Measurements from ENCODE around the gene NFYA.

The NFYA gene

DNA sequence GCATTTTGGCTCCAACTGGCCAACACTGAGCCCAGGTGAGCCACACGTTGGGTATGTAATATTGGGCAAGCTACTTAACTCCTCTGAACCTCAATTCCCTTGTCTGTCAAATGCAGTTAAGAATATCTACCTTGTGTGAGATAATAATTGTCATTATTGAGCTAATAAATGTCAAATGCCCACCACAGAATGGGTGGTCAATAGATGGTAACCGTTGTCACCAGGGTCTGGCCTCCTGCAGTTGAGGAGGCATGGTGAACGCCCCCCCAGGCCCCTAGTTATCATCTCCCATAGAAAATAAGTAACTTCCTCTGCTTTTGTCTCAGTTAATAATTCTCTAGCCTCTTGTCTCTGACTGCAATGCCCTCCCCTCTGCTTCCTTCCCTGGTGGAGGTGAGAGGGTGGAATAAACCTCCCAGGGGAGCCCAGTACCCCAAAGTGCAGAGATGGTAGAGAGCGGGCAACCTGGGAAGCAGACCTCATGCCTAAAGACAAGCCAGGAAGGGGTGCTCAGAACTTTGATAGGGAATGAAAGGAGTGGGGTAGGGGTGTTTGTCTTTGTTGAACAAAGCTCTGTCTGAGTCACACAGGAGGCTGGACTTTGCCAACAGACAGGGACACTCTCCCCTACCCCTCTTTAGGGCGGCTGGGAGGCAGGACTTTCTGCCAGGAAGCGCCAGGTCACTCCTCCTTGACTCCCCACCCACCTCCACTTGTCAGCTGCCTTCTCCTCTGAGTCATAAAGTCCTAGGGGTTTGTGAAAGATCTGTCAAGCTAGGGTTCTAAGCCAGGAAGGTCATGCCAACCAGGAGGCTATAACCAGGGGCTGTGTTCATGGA, 32.5 kb upstream of the NFYA start:
- no peak for TF ChIP-seq ZNF274 (IDR thresholded peaks at IDR 0.05; ENCODE audit: low read depth, low read length)
- H3K4me3 ChIP-seq (ENCODE audit: low read length), result no peak overlapping the region

DNA sequence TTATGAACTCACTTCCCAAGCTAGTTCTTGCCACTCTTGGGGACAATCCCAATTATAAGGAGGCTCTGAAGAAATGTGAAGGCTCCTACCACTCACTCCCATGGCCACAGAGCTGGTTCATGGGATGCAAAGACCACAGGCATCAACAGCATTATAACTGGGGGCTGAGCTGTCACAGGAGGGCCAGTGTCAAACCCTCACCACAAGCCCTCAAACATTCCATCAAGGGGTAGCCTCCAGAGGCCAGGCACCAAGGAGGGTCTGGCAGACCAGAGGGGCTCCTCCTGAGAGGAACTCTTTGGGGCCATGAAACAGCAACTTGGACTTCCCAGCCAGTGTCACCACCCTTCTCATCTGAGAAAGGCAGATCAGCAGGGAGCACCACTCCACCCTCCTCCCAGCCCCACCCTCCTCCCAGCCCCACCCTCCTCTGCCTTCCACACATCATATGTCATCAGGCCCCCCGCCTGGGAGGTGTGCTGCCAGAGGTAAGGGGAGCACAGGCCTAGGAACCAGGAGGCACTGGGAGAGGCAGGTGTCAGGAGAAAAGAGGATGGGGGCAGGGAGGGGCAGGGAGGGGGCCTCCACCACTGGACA, 31.7 kb upstream of the NFYA start:
- H3K4me3 ChIP-seq (ENCODE audit: low read length), result no peak overlapping the region
- TF ChIP-seq ZNF274 (IDR thresholded peaks at IDR 0.05; ENCODE audit: low read depth, low read length), result no peak

DNA sequence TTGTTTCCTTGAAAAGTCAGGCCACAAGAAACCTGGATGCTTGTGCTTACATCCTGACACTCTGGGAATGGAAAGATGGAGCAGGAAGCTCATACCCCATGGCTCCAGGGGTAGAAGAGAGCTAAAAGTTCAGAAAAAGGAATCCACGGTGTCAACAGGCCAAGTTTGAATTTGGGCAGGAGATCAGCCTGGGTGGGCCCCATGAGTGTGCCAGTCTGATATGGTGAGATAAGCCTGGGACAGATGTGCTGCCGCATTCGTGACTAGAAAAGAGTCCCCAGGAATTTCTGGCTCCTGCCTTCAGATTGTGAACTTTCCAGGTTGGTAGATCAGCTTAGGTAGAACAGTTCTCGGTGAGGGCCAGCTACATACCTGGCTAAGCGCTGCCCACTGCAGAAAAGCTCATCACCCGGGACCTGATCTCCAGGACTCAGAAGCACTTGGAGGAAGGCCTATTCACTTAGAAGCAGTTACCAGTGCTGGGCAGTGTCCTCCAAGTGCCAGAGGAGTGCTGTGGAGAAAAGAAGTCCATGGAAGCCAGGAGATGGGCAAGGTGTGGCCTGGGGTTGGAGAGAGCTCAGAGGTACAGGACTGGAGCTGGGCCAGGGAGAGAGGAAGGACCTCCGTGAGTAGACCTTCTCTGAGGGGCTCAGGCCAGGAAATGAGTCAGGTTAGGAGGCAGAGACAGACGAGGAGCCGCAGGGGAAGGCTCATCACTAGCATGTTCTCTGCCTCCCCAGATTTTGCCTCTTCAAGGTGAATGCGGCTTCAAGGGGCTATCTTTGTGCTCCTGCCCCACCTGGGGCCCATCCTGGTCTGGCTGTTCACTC, 30.3 kb upstream of the NFYA start, which contains the start of gene TSPO2:
Gene TSPO2, plus strand, starts transcription at position 242 of the 830 bp plus-strand sequence. Its CDS starts 519 bp downstream, at position 761.
- no peak for TF ChIP-seq ZNF274 (IDR thresholded peaks at IDR 0.05; ENCODE audit: low read depth, low read length)
- H3K4me3 ChIP-seq (ENCODE audit: low read length), result no peak within 1 kb of the TSS

DNA sequence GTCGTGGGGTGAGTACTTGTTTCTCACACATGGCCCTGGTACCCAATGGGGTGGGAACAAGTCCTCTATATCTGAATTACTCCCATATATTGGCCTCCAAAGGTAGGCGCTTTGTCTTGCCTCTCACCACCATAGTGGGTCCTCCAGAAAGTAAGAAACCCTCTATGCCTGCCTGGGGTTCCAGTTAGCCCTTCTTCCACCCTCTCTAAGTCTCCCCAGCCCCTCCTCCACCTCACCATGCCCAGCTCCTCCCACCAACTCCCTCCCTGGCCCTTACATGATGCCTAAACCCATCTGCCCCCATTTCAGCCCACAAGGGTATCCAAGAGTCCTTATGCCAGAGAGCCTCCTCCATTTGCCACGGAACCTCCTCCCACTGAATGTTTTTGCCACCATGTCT, 29.6 kb upstream of the NFYA start:
- TF ChIP-seq ZNF274 (IDR thresholded peaks at IDR 0.05; ENCODE audit: low read depth, low read length), result no peak
- no peak overlapping the region for H3K4me3 ChIP-seq (ENCODE audit: low read length)

DNA sequence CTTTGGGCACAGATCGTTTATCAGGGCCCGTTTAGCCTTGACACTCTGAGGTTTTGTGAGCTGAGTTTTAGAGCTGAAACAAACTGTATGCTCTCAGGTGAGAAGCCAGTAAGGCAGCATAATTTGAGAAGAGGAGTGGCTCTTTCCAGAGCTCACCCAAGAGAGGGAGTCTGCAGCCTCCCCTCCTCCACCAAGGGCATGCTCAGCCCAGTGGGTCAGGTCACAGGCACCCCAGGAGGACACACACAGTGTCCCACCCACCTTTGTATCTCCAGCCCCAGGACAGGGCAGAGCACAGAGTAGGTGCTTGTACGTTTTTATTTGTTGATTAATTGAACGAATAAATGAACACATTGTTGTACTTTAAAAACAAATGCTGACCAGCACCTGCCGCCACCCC, 27.1 kb upstream of the NFYA start:
- H3K4me3 ChIP-seq (ENCODE audit: low read length), result no peak overlapping the region
- TF ChIP-seq ZNF274 (IDR thresholded peaks at IDR 0.05; ENCODE audit: low read depth, low read length), result no peak

DNA sequence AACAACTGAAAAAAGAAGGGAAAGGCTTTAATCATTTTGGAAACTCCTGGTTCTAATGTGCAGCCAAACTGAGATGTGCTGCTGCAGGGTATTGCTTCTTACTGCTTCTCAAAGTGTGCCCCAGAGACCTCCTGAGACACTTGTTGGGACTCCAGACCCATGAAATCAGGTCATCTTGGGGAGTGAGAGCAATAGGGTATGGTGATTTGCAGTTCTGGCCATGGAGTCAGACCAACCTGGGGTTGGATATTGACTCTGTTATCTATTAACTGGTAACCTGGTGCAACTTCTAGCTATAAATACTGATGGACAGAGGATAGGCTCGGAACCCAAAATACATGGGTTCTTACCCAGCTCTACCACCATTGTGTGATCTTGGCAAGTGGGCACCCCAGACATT, 26.7 kb upstream of the NFYA start:
- no peak for TF ChIP-seq ZNF274 (IDR thresholded peaks at IDR 0.05; ENCODE audit: low read depth, low read length)
- H3K4me3 ChIP-seq (ENCODE audit: low read length), result no peak overlapping the region

DNA sequence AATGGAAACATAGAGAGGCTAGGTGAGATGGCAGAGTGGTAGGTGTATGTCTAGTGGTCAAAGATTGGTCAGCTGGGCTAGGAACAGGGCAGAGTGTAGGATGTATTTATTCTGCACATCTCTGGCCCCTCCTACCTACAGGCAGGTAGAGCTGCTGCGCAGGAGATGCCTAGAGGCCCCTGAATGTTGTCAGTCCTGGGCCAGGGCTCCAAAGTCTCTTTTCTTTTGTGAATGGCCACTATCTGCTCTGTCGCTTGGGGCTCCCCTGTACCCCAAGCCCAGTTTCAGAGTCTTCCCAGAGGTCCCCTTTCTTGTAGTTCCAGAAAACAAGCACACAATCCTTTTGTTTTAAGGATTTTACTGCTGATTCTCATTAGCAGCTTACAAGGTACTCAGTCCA, 25.5 kb upstream of the NFYA start:
- no peak for TF ChIP-seq ZNF274 (IDR thresholded peaks at IDR 0.05; ENCODE audit: low read depth, low read length)
- H3K4me3 ChIP-seq (ENCODE audit: low read length), result no peak overlapping the region

DNA sequence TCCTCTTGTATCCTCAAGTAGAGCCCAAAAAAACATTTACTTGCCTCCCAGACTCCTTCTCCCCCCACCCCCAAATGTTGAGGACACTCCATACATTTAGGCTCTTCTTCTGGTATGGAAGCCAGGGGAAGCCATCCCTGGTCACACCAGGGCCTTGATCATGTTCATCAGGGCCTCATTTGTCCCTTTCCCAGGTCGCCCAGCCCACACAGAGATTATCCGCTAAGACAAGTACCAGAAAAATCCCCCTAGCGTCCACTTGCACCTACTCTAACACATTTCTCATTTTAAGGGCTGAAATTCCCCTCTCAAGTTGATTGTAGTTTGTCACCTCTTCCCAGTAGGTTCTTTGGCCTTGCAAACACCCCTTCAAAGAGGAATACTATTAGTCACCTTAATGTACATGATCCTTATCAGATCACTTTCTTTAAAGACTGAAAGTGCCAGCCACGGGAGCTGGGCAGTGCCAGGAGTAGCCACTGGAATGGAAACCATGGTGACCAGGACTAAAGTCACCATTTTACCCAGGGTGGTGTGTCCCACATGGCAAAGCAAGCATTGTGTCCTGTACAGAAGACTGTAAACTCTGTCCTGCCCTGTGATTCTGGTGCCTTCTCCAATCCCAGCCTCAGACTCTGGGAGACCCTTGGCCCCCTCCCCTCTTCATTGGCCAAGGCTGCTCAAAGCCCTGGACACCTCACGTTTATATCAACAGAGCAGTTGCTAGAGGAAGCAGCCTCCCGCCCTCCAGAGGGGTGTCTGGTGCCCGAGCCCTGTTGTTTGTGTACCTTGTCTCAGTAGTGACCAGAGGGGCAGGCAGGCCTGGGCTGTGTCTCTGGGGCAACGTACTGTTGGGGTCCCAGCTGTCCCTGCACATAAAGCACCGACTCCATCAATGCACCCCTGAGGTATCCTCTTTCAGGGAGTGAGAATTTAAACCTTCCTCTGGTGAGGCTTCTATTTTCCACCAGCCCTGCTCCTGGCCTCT, 24.7 kb upstream of the NFYA start:
- H3K4me3 ChIP-seq (ENCODE audit: low read length), result no peak overlapping the region
- TF ChIP-seq ZNF274 (IDR thresholded peaks at IDR 0.05; ENCODE audit: low read depth, low read length), result no peak

DNA sequence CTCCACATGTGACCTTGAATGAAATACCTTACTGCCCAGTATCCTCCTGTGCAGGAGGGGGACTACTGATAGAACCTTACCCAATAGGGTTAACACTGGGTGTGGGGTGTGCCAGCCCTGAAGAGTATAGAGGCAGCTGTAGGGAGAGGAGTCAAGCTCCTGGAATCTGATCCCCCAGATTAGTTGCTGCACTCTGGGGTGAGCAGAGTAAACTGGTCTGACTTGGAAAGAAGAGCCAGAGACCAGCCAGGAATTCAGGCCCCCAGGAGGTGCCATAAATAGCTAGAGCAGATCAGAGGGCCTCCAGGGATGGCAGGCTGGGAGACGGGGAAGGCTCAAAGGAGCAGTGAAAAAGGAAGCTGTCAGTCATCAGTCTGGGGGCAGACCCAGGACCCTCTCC, 23.3 kb upstream of the NFYA start:
- no peak overlapping the region for H3K4me3 ChIP-seq (ENCODE audit: low read length)
- no peak for TF ChIP-seq ZNF274 (IDR thresholded peaks at IDR 0.05; ENCODE audit: low read depth, low read length)

DNA sequence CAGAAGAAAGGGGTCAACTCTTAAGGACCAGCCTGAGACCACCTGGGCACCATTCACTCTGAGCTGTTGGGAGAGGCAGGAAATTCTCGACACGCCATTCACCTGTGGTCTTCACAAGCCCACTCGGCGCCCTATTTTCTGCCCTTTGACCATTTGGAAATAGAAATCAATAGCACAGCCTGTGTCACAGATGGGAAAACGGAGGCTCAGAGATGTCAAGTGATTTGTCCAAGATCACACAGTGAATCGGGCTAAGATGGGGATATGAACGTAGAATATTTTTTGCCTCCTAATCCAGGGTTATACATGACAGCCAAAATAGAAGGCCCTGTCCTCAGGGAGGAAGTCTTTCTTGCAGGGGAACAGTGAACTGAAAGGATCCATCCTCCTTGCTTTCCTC, 22.8 kb upstream of the NFYA start:
- TF ChIP-seq ZNF274 (IDR thresholded peaks at IDR 0.05; ENCODE audit: low read depth, low read length), result no peak
- H3K4me3 ChIP-seq (ENCODE audit: low read length), result no peak overlapping the region

DNA sequence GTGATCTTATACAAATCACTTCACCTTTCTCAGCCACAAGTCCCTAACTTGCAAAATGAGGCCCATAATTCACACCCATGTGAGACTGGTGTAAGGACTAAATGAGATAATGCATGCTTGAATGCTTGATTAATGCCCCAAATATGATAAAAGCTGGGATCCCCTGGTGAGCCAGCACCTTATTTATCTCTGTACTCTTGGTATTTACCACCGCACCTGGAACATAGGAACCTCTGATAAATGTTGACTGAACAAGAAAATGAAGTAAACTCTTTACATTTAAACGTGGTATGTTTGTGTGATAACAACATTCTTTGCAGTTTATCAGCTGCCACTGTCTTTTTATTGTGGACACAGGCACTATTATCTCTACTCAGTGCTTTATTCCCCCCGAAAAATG, 22.2 kb upstream of the NFYA start:
- no peak for TF ChIP-seq ZNF274 (IDR thresholded peaks at IDR 0.05; ENCODE audit: low read depth, low read length)
- H3K4me3 ChIP-seq (ENCODE audit: low read length), result no peak overlapping the region

DNA sequence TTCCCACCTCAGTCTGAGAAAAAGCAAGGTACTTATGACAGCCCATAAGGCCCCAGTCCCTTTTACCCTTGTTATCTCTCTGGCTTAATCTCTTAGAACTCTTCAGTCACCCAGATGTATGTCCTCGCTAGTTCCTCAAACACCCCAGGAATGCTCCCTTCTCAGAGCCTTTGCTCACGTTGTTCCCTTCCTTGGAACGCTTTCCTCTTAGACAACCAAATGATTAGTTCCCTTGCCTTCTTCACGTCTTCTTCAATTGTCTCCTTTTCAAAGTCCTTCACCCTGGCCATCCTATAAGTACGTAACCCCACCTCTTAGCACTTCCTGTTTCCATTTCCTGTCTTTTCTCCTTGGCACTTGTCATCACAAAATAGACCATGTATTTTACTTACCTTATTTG, 20.9 kb upstream of the NFYA start:
- no peak overlapping the region for H3K4me3 ChIP-seq (ENCODE audit: low read length)
- no peak for TF ChIP-seq ZNF274 (IDR thresholded peaks at IDR 0.05; ENCODE audit: low read depth, low read length)

DNA sequence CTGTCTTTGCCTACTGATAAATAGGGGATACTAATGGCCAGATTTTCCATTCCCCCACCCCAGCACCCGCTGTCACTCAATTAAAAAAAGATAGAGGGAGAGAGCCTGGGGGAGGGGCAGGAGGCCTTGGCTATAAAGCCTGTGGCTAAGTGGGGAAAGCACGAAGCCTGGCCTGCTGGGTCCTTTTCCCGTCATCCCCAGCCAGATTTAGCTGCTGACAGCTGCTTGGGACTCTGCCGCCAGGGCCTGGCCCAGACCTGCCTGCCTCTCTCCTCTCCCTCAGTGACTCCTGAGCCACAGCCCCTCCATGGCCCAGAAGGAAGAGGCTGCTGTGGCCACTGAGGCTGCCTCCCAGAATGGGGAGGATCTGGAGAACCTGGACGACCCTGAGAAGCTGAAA, 19.7 kb upstream of the NFYA start, which contains the start of gene APOBEC2:
Gene APOBEC2, plus strand, starts transcription at position 162 of the 400 bp plus-strand sequence. Its CDS starts 146 bp downstream, at position 308.
- TF ChIP-seq ZNF274 (IDR thresholded peaks at IDR 0.05; ENCODE audit: low read depth, low read length), result no peak
- H3K4me3 ChIP-seq (ENCODE audit: low read length), result no peak within 1 kb of the TSS

Measured in GM08714 (cell line).